GM06990 (cell line): Measurements from ENCODE around the gene TATDN3.
"Not testable (repeated sequence)": the region's sequence is repeated elsewhere in the genome, so short reads cannot be mapped to it uniquely, and the experiment has no call there.

ENCODE experiments used
- DNase-seq: peaks from one replicate; pipeline ENCODE4 v3.0.0-alpha.2; 2011; ENCODE audit not compliant: insufficient read length; ENCODE audit errors: extremely low read depth
- H3K27me3 ChIP-seq: replicated peaks from 2 replicates; pipeline ENCODE4 v1.6.0; 2011; ENCODE audit warnings: low read length; ENCODE audit not compliant: control insufficient read depth, insufficient read depth
- H3K36me3 ChIP-seq: 2 replicates; pipeline ENCODE4 v1.5.1; 2011; ENCODE audit warnings: low read length; ENCODE audit not compliant: control insufficient read depth, insufficient read depth
- H3K4me3 ChIP-seq: replicated peaks from 2 replicates; pipeline ENCODE4 v1.5.1; 2011; ENCODE audit warnings: low read depth, mild to moderate bottlenecking, control low read depth, low read length
- CTCF ChIP-seq: IDR thresholded peaks from 2 replicates; pipeline ENCODE4 v1.5.1; 2011; ENCODE audit warnings: low read length, control low read depth, mild to moderate bottlenecking, inconsistent platforms; ENCODE audit not compliant: insufficient read depth, poor library complexity, severe bottlenecking

Gene TATDN3

DNA sequence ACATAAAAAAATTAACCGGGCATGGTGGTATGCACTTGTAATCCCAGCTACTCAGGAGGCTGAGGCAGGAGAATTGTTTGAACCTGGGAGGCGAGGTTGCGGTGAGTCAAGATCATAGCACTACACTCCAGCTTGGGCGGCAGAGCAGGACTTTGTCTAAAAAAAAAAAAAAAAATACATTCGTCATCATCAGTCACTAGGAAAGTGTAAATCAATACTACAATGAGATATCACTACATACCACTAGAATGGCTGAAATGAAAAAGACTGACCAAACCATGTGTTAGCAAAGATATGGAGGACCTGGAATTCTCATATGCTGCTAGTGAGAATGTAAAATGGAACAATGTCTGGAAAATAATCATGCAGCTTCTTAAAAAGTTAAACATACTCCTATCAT, 46.5 kb downstream of the TATDN3 start:
- TF ChIP-seq CTCF = no peak
- DNase-seq = no peak

GRCh38 chr1:212844521-212844920, 52.8 kb downstream of the TATDN3 start:
- H3K27me3 ChIP-seq, H3K4me3 ChIP-seq, H3K36me3 ChIP-seq, DNase-seq: not testable (repeated sequence)

More for the DNA sequence above, 46.5 kb downstream of the TATDN3 start:
- Histone ChIP-seq H3K27me3 (no peaks in the 10 kb centered on the region), H3K36me3 (no peaks in the 10 kb centered on the region), H3K4me3 (no peak overlapping the region)

GRCh38 chr1:212847549-212847948, 55.9 kb downstream of the TATDN3 start, which contains the start of gene SPATA45:
Gene SPATA45 (minus strand): TSS chr1:212847649. CDS start chr1:212836149, 11,500 bp downstream.
- no peak for TF ChIP-seq CTCF
- Histone ChIP-seq H3K27me3 (no peaks in the 10 kb centered on the region), H3K36me3 (no peaks in the 10 kb centered on the region), H3K4me3 (no peak within 1 kb of the TSS)
- no peak for DNase-seq

DNA sequence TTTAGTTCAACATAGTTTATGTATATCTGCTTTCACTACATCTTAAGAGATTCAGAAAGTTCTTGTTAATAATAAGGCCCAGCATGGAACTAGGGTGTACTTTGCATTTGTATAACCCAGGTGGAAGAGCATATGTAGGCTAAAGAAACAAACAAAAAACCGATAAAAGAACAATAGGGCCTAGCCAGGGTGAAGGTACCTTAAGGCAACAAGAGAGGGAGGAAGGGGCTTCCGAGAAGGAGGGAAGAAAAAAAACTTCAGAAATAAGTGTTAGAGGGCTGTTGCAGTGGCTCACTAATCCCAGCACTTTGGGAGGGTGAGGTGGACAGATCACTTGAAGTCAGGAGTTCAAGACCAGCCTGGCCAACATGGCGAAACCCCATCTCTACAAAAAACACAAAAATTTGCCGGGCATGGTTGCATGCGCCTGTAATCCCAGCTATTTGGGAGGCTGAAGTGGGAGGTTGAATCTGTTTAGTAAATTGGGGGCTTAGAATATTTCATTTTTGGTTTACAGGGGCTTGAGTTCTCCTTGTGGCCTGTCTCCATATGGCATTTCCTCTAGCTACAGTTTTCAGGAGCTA, 60.5 kb downstream of the TATDN3 start:
- Histone ChIP-seq H3K36me3 (peaks cover 2% of the 10 kb centered on the region; the same call in 1 of the 2 replicates), H3K4me3 (no peak overlapping the region), H3K27me3 (no peaks in the 10 kb centered on the region)
- no peak for TF ChIP-seq CTCF
- no peak for DNase-seq

DNA sequence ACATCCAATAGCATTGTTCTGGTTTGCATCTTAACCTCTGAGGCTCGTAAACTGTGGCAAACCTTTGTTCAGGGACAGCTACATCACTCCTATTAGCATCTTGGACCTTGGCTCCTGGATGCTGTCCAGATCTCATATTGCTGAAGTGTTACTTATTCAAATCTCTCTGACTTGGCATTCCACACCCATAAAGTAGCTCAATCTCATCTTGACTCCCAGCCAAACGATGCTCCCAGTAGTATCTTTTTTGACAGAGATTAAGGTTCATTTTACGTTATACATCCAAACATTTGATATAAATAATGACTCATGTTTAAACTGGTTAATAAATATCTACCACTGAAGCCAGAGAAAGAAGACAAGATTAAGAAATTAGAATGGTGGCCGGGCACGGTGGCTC, 62.0 kb downstream of the TATDN3 start:
- DNase-seq = no peak
- H3K4me3 ChIP-seq = no peak overlapping the region
- no peak for TF ChIP-seq CTCF
- peaks cover 2% of the 10 kb centered on the region; the same call in 1 of the 2 replicates for H3K36me3 ChIP-seq
- no peaks in the 10 kb centered on the region for H3K27me3 ChIP-seq

DNA sequence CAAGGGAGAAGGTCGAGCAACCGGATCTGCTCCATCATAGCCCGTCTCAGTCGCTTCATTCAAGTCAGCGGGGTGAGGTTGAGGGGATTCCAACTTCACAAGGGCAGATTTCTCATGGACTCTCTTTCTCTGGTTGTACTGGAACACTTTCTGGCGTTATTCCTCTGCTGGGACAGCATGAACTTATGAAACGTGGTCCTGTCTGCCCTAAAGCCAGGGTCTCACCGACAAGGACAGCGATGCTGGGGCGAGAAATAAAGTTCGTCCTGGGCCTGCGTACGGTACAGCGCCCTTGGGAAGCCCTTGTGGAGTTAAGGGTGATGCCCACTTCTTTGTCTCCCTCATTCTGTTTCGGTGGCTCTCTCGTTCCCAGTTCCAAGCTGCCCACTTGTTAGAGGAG, 65.1 kb downstream of the TATDN3 start:
- peak overlapping the region; percentile 90 for H3K4me3 ChIP-seq
- no peak for TF ChIP-seq CTCF
- H3K27me3 ChIP-seq = no peaks in the 10 kb centered on the region
- no peak for DNase-seq
- H3K36me3 ChIP-seq = peaks cover 2% of the 10 kb centered on the region; the same call in 1 of the 2 replicates
